ENCODE results near the gene ZFAND2B. TPM values are rescaled to one million over a fixed set of nuclear protein-coding genes. Genes with fewer than 3 reads are reported as not detected.

ZFAND2B gene
- total RNA-seq, 1 donor from 2014 or later: 29.8 TPM

GRCh38 chr2:219172231-219173154 is 34.1 kb upstream of the ZFAND2B start:
- Mint-ChIP-seq H3K4me3 (ENCODE audit: unreplicated experiment) (no peak overlapping the region), H3K27me3 (ENCODE audit: low read depth) (no peaks in the 10 kb centered on the region), H3K9me3 (ENCODE audit: low read depth) (no peaks in the 10 kb centered on the region), H3K4me1 (ENCODE audit: low read depth) (peaks cover 30% of the 10 kb centered on the region), H3K27ac (ENCODE audit: unreplicated experiment) (peak overlapping the region; percentile 89), H3K36me3 (ENCODE audit: low read depth) (peaks cover 8% of the 10 kb centered on the region)
- no peak for DNase-seq (ENCODE audit: low spot score)
- no peak for TF ChIP-seq CTCF (IDR thresholded peaks at IDR 0.05)

- Mint-ChIP-seq H3K9me3 (ENCODE audit: low read depth) (no peaks in the 10 kb centered on the region), H3K27ac (ENCODE audit: unreplicated experiment) (no peak overlapping the region), H3K4me3 (ENCODE audit: unreplicated experiment) (no peak overlapping the region), H3K4me1 (ENCODE audit: low read depth) (peaks cover 33% of the 10 kb centered on the region), H3K36me3 (ENCODE audit: low read depth) (peaks cover 8% of the 10 kb centered on the region), H3K27me3 (ENCODE audit: low read depth) (no peaks in the 10 kb centered on the region)
- TF ChIP-seq CTCF (IDR thresholded peaks at IDR 0.05): no peak
- DNase-seq (ENCODE audit: low spot score): no peak
Measured at GRCh38 chr2:219173176-219173575, 33.4 kb upstream of the ZFAND2B start.

DNA sequence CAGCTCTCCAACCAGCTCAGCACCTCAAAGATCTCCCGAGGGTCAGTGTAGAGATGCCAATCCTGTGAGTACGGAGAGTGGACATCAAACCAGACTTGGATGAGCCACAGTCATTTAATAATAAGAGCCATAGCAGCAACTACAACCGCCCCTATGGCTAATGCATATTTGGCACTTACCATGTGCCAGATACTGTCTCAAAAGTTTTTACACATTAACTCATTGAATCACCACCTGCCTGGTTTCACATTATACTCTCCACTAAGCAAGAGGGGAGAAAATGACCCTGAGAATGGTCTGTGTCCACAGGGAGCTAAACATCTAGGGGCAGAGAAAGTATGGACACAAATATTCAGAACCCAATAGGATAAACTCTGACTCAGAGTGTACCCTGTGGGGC is 32.4 kb upstream of the ZFAND2B start:
- no peaks in the 10 kb centered on the region for H3K27me3 Mint-ChIP-seq (ENCODE audit: low read depth)

GRCh38 chr2:219174801-219175200 is 31.8 kb upstream of the ZFAND2B start:
- Mint-ChIP-seq H3K27ac (ENCODE audit: unreplicated experiment) (no peak overlapping the region), H3K27me3 (ENCODE audit: low read depth) (no peaks in the 10 kb centered on the region), H3K36me3 (ENCODE audit: low read depth) (peaks cover 8% of the 10 kb centered on the region), H3K9me3 (ENCODE audit: low read depth) (no peaks in the 10 kb centered on the region), H3K4me3 (ENCODE audit: unreplicated experiment) (peak overlapping the region; percentile 7), H3K4me1 (ENCODE audit: low read depth) (peaks cover 42% of the 10 kb centered on the region)
- DNase-seq (ENCODE audit: low spot score): no peak
- TF ChIP-seq CTCF (IDR thresholded peaks at IDR 0.05): no peak

More for the DNA sequence above, 32.4 kb upstream of the ZFAND2B start:
- no peak for TF ChIP-seq CTCF (IDR thresholded peaks at IDR 0.05)
- Mint-ChIP-seq H3K36me3 (ENCODE audit: low read depth) (peaks cover 8% of the 10 kb centered on the region), H3K9me3 (ENCODE audit: low read depth) (no peaks in the 10 kb centered on the region), H3K4me3 (ENCODE audit: unreplicated experiment) (peak overlapping the region; percentile 7), H3K4me1 (ENCODE audit: low read depth) (peaks cover 38% of the 10 kb centered on the region), H3K27ac (ENCODE audit: unreplicated experiment) (no peak overlapping the region)
- DNase-seq (ENCODE audit: low spot score): no peak

- peak overlapping the region; percentile 79 for H3K27ac Mint-ChIP-seq (ENCODE audit: unreplicated experiment)
- no peaks in the 10 kb centered on the region for H3K9me3 Mint-ChIP-seq (ENCODE audit: low read depth)
- no peak for TF ChIP-seq CTCF (IDR thresholded peaks at IDR 0.05)
- DNase-seq (ENCODE audit: low spot score): no peak
- peaks cover 8% of the 10 kb centered on the region for H3K36me3 Mint-ChIP-seq (ENCODE audit: low read depth)
- H3K4me3 Mint-ChIP-seq (ENCODE audit: unreplicated experiment): peak overlapping the region; percentile 96
- peaks cover 43% of the 10 kb centered on the region for H3K4me1 Mint-ChIP-seq (ENCODE audit: low read depth)
- H3K27me3 Mint-ChIP-seq (ENCODE audit: low read depth): no peaks in the 10 kb centered on the region
Measured at GRCh38 chr2:219175486-219175885, 31.1 kb upstream of the ZFAND2B start.

Measured in chondrocyte (in vitro differentiated cells).